Fibroblast of lung (primary cell): ENCODE measurements around the gene SCYGR8. TPM values are rescaled to one million over a fixed set of nuclear protein-coding genes. Genes with fewer than 3 reads are reported as not detected.

Source experiments
- DNase-seq, 2 donors: peaks; one replicate each; pipeline versions ENCODE4 v3.0.0 to v3.0.0-alpha.2; 2010; ENCODE audit warnings: low read depth in 2 of 2
- H2AFZ ChIP-seq: 2 replicates; pipeline ENCODE4 v1.5.1; 2012; ENCODE audit warnings: low read length, control low read depth, inconsistent platforms
- H3K27ac ChIP-seq: 2 replicates; pipeline ENCODE4 v1.5.1; 2011; ENCODE audit warnings: low read length, control low read depth; ENCODE audit not compliant: insufficient read depth
- H3K27me3 ChIP-seq: 2 replicates; pipeline ENCODE4 v1.5.1; 2011; ENCODE audit warnings: mild to moderate bottlenecking, low read length; ENCODE audit not compliant: control insufficient read depth, insufficient read depth
- H3K36me3 ChIP-seq: 2 replicates; pipeline ENCODE4 v1.5.1; 2011; ENCODE audit warnings: low read length; ENCODE audit not compliant: control insufficient read depth, insufficient read depth
- H3K4me1 ChIP-seq: 2 replicates; pipeline ENCODE4 v1.5.1; 2011; ENCODE audit warnings: low read length; ENCODE audit not compliant: control insufficient read depth, insufficient read depth; ENCODE audit errors: extremely low read depth
- H3K4me2 ChIP-seq: 2 replicates; pipeline ENCODE4 v1.5.1; 2011; ENCODE audit warnings: low read length, control low read depth; ENCODE audit not compliant: insufficient read depth; ENCODE audit errors: extremely low read depth
- H3K4me3 ChIP-seq, 4 experiments: fragments of 200-600 bp in 1 of 4; sonication (generic) in 1 of 4; replicated peaks in 1 of 4; 2 replicates each; pipeline ENCODE4 v1.5.1; 2011 to 2016; ENCODE audit warnings: low read length in 4 of 4, low read depth in 3 of 4, mild to moderate bottlenecking in 3 of 4, control low read depth in 2 of 4, inconsistent platforms in 1 of 4, mixed read lengths in 1 of 4; ENCODE audit not compliant: insufficient read depth in 1 of 4; ENCODE audit errors: control extremely low read depth in 1 of 4
- H3K79me2 ChIP-seq: 2 replicates; pipeline ENCODE4 v1.5.1; 2012; ENCODE audit warnings: mild to moderate bottlenecking, low read length, inconsistent platforms; ENCODE audit not compliant: control insufficient read depth, insufficient read depth
- H3K9ac ChIP-seq: 2 replicates; pipeline ENCODE4 v1.5.1; 2011; ENCODE audit warnings: mild to moderate bottlenecking, low read length, control low read depth; ENCODE audit not compliant: insufficient read depth
- H3K9me3 ChIP-seq: 2 replicates; pipeline ENCODE4 v1.5.1; 2012; ENCODE audit warnings: low read depth, low read length; ENCODE audit not compliant: control insufficient read depth, insufficient read depth
- H4K20me1 ChIP-seq: 2 replicates; pipeline ENCODE4 v1.5.1; 2011; ENCODE audit warnings: low read length; ENCODE audit not compliant: control insufficient read depth, insufficient read depth; ENCODE audit errors: extremely low read depth
- EZH2 ChIP-seq: IDR thresholded peaks from 2 replicates; pipeline ENCODE4 v1.5.1; 2012; ENCODE audit warnings: low read length, control low read depth, mild to moderate bottlenecking; ENCODE audit errors: missing control alignments
- polyA plus RNA-seq, 2 donors: library from polyadenylated mRNA; depleted of rRNA in 1 of 2; stranded (reverse) in 1 of 2; unstranded in 1 of 2; fragments of >200 nt; gene quantifications; 2 replicates each; pipeline ENCODE4 v1.2.1, GENCODE V29; 2011 to 2012; ENCODE audit warnings: missing spikeins in 1 of 2
- total RNA-seq: library from RNA; depleted of rRNA; stranded (reverse); fragments of >200 nt; gene quantifications from 2 replicates; pipeline ENCODE4 v1.2.1, GENCODE V29; 2014
- TF ChIP-seq, protein P1 (sequence below), 2 donors: IDR thresholded peaks in 1 of 2; conservative IDR thresholded peaks in 1 of 2; 1 replicate in 1 of 2; 2 replicates in 1 of 2; pipeline ENCODE4 v1.5.1; 2011 to 2012; ENCODE audit warnings: low read length in 2 of 2, control low read depth in 1 of 2, inconsistent platforms in 1 of 2, low read depth in 1 of 2, mild to moderate bottlenecking in 1 of 2

The SCYGR8 gene
- total and polyA plus RNA-seq, 2 donors (not counting 1 experiment from before 2014, with no cell fraction given) = not detected

- Histone ChIP-seq H3K4me1 (no peaks in the 10 kb centered on the region), H3K4me2 (no peak overlapping the region), H3K27me3 (no peaks in the 10 kb centered on the region), H4K20me1 (no peaks in the 10 kb centered on the region), H3K4me3 (no peak overlapping the region), H2AFZ (no peak overlapping the region), H3K9ac (no peak overlapping the region), H3K27ac (no peak overlapping the region), H3K36me3 (no peaks in the 10 kb centered on the region), H3K79me2 (no peaks in the 10 kb centered on the region), H3K9me3 (no peaks in the 10 kb centered on the region)
- TF ChIP-seq, protein P1, sequence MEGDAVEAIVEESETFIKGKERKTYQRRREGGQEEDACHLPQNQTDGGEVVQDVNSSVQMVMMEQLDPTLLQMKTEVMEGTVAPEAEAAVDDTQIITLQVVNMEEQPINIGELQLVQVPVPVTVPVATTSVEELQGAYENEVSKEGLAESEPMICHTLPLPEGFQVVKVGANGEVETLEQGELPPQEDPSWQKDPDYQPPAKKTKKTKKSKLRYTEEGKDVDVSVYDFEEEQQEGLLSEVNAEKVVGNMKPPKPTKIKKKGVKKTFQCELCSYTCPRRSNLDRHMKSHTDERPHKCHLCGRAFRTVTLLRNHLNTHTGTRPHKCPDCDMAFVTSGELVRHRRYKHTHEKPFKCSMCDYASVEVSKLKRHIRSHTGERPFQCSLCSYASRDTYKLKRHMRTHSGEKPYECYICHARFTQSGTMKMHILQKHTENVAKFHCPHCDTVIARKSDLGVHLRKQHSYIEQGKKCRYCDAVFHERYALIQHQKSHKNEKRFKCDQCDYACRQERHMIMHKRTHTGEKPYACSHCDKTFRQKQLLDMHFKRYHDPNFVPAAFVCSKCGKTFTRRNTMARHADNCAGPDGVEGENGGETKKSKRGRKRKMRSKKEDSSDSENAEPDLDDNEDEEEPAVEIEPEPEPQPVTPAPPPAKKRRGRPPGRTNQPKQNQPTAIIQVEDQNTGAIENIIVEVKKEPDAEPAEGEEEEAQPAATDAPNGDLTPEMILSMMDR (conservative IDR thresholded peaks at IDR 0.05 in 1 of 2, IDR thresholded peaks at IDR 0.05 in 1 of 2; ENCODE audit: low read depth in 1 of 2, low read length in 2 of 2) = no peak
- TF ChIP-seq EZH2 = no peak
- DNase-seq = no peak
Measured at GRCh38 chr2:227767830-227768229, 22.1 kb downstream of the SCYGR8 start.

DNA sequence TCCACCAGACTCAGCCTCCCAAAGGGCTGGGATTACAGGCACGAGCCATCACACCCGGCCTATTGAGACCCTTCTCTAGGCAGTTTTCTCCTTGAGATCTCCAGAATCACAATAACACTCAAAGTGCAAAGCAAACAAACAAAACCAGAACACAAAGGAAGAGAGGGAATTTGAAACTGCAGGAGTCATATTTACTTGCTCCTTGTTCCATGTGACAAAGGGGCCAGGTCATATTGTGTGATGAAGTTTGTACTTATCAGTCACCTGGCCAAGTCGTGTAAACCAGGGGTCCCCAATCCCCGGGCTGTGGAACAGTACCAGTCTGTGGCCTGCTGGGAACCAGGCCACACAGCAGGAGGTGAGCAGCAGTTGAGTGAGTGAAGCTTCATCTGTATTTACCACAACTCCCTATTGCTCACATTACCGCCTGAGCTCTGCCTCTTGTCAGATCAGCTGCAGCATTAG, 26.5 kb downstream of the SCYGR8 start:
- Histone ChIP-seq H3K4me2 (no peak overlapping the region), H3K79me2 (no peaks in the 10 kb centered on the region), H3K27me3 (no peaks in the 10 kb centered on the region), H3K4me3 (no peak overlapping the region), H3K9me3 (no peaks in the 10 kb centered on the region), H3K9ac (no peak overlapping the region), H2AFZ (no peak overlapping the region), H4K20me1 (no peaks in the 10 kb centered on the region), H3K4me1 (no peaks in the 10 kb centered on the region), H3K36me3 (no peaks in the 10 kb centered on the region), H3K27ac (no peak overlapping the region)
- no peak for TF ChIP-seq EZH2
- TF ChIP-seq, protein P1 (conservative IDR thresholded peaks at IDR 0.05 in 1 of 2, IDR thresholded peaks at IDR 0.05 in 1 of 2; ENCODE audit: low read depth in 1 of 2, low read length in 2 of 2) = no peak
- no peak for DNase-seq

DNA sequence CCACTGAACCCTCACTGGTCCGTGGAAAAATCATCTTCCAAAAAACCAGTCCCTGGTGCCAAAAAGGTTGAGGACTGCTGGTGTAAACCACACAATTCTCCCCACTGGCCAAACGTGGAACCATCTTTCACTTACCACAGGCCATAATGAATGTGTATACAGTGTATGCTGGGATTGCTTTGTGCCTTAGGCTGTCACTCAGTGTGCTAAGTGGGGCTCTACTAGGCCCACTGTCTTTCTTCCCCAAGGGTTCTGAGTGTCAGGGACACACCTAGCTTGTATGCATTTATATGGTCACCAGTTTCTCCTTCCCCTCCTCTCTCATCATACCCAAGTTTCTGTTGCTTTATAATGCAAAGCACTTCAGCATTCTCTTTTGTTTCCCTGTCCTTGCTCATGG, 27.2 kb downstream of the SCYGR8 start:
- Histone ChIP-seq H3K4me2 (no peak overlapping the region), H3K9me3 (no peaks in the 10 kb centered on the region), H3K27me3 (no peaks in the 10 kb centered on the region), H3K9ac (no peak overlapping the region), H3K27ac (no peak overlapping the region), H4K20me1 (no peaks in the 10 kb centered on the region), H3K79me2 (no peaks in the 10 kb centered on the region), H3K36me3 (no peaks in the 10 kb centered on the region), H2AFZ (no peak overlapping the region), H3K4me3 (no peak overlapping the region), H3K4me1 (no peaks in the 10 kb centered on the region)
- DNase-seq = no peak
- no peak for TF ChIP-seq EZH2
- TF ChIP-seq, protein P1 (conservative IDR thresholded peaks at IDR 0.05 in 1 of 2, IDR thresholded peaks at IDR 0.05 in 1 of 2; ENCODE audit: low read depth in 1 of 2, low read length in 2 of 2) = no peak
